ENCODE results near the gene WNT3A.
A peak's percentile ranks its signal among the peaks of the same experiment; 100 is the strongest.

WNT3A gene

DNA sequence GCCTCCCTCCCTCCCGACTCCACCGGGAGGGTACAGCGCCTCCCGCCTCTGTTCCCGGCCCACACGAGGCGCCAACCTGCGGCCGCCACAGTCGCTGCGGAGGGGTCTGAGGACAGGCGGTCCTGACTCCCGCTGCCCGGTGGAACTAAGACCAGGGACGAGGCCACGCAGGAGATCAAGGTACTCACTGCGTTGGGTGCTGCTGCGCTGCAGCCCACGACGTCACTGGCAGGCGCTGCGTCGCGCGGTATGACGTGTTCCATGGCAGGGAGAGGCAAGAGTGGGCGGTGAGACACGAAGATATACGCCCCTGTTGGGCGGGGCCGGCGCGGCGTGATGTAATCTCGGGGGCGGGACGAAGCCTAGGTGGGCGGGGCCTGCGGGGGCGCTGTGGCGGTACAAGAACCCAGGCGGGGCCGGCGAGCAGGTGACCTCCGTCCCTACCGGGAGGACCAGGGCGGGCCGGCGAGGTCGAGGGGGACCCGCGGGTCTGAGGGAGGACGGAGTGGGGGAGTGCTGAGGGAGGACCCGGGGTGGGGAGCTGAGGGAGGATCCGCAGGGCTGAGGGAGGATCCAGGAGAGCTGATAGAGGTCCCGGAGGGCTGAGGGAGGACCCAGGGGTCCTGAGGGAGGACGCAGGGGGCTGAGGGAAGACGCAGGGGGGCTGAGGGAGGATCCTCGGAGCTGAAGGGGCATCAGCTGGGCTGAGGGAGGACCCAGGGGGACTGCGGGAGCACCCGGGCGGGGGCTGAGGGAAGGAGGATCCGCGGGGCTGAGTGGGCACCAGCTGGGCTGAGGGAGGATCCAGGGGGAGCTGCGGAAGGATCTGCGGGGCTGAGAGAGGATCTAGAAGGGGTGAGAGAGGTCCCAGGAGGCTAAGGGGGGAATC lies 102.5 kb downstream of the WNT3A start, which contains the start of gene MRPL55 (continued):
- no peak for TF ChIP-seq ZNF138 (tag by site-specific recombination; IDR thresholded peaks at IDR 0.05; ENCODE audit: borderline replicate concordance)
- TF ChIP-seq ZNF114 (tag by site-specific recombination; IDR thresholded peaks at IDR 0.05) = no peak
- TF ChIP-seq, protein P1, sequence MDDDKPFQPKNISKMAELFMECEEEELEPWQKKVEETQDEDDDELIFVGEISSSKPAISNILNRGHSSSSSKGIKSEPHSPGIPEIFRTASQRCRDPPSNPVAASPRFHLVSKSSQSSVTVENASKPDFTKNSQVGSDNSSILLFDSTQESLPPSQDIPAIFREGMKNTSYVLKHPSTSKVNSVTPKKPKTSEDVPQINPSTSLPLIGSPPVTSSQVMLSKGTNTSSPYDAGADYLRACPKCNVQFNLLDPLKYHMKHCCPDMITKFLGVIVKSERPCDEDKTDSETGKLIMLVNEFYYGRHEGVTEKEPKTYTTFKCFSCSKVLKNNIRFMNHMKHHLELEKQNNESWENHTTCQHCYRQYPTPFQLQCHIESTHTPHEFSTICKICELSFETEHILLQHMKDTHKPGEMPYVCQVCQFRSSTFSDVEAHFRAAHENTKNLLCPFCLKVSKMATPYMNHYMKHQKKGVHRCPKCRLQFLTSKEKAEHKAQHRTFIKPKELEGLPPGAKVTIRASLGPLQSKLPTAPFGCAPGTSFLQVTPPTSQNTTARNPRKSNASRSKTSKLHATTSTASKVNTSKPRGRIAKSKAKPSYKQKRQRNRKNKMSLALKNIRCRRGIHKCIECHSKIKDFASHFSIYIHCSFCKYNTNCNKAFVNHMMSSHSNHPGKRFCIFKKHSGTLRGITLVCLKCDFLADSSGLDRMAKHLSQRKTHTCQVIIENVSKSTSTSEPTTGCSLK (tag by site-specific recombination; IDR thresholded peaks at IDR 0.05) = no peak
- TF ChIP-seq PRDM2 (tag by site-specific recombination; IDR thresholded peaks at IDR 0.05; ENCODE audit: borderline replicate concordance) = no peak; the same call in 1 of the 2 replicates
- peak; percentile 95 for TF ChIP-seq ZNF398 (tag by site-specific recombination; IDR thresholded peaks at IDR 0.05)
- TF ChIP-seq ZNF513 (tag by site-specific recombination; IDR thresholded peaks at IDR 0.05) = no peak
- TF ChIP-seq ZNF146 (tag by site-specific recombination; IDR thresholded peaks at IDR 0.05) = peak; percentile 57; the same call in 1 of the 2 replicates
- TF ChIP-seq GLI4 (tag by site-specific recombination; IDR thresholded peaks at IDR 0.05) = peak; percentile 93
- TF ChIP-seq SP7 (tag by site-specific recombination; IDR thresholded peaks at IDR 0.05) = peak; percentile 94
- no peak for TF ChIP-seq ZNF362 (tag by site-specific recombination; IDR thresholded peaks at IDR 0.05)
- TF ChIP-seq BCL11A (tag by site-specific recombination; IDR thresholded peaks at IDR 0.05; ENCODE audit: low read depth) = peak; percentile 81
- no peak for TF ChIP-seq TRIM28 (IDR thresholded peaks at IDR 0.05; ENCODE audit: borderline replicate concordance, low read length)
- no peak for TF ChIP-seq ZNF518A (tag by site-specific recombination; conservative IDR thresholded peaks at IDR 0.05; ENCODE audit: low read depth)
- TF ChIP-seq KLF16 (tag by site-specific recombination; IDR thresholded peaks at IDR 0.05) = peak; percentile 99
- peak; percentile 97 for TF ChIP-seq EGR2 (tag by site-specific recombination; IDR thresholded peaks at IDR 0.05; ENCODE audit: low read depth)
- TF ChIP-seq ZNF174 (tag by site-specific recombination; IDR thresholded peaks at IDR 0.05) = no peak
- TF ChIP-seq ZNF24 (tag by site-specific recombination; IDR thresholded peaks at IDR 0.05) = peak; percentile 58
- no peak for TF ChIP-seq ZNF707 (tag by site-specific recombination; IDR thresholded peaks at IDR 0.05)
- TF ChIP-seq ZNF558 (tag by site-specific recombination; IDR thresholded peaks at IDR 0.05) = no peak
- peak; percentile 50 for TF ChIP-seq ZNF843 (tag by site-specific recombination; IDR thresholded peaks at IDR 0.05)
- TF ChIP-seq ZNF626 (tag by site-specific recombination; IDR thresholded peaks at IDR 0.05) = no peak
